ENCODE measurements around the gene RNF7.
"Not testable (repeated sequence)": the region's sequence is repeated elsewhere in the genome, so short reads cannot be mapped to it uniquely, and the experiment has no call there.

The RNF7 gene

DNA sequence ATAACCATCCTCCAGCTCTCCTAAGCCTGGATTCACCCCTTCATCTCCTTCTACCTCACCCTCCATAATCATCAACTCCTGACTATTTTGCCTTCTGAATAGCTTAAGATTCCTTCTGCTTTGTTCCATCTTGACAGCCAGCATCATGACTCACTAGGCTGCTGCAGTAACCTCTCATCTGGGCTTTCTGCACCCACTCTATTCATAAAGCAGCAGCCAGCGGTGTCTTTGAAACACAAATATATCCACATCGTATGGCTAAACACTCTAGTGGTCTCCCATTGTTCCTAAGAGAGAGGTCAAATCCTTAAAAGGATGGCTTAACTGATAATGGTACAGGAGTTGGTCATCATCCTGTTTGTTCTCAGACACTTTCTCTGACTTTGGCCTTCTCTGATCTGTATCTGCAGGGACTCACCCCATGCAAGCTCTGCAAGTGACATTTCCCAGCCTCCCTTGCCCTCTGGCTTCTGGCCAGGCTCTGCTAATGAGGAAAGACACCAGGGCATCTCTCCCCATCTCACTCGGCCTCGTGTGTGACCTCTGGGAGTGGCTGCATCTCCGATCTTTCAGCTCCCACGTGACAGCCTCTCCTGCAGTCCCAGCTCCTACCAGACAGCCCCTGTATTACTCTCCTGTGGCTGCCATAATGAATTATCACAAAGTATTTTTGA, 31.3 kb downstream of the RNF7 start:
- Histone ChIP-seq H3K27ac (ENCODE audit: low read depth, low read length) (no peak overlapping the region), H3K9ac (ENCODE audit: low read length) (no peak overlapping the region), H3K27me3 (ENCODE audit: control insufficient read depth, insufficient read depth, low read length) (no peaks in the 10 kb centered on the region), H3K4me1 (ENCODE audit: control insufficient read depth, insufficient read depth, low read length) (no peaks in the 10 kb centered on the region), H3K36me3 (ENCODE audit: control insufficient read depth, insufficient read depth, low read length) (no peaks in the 10 kb centered on the region), H3K4me3 (ENCODE audit: low read length) (no peak overlapping the region)

DNA sequence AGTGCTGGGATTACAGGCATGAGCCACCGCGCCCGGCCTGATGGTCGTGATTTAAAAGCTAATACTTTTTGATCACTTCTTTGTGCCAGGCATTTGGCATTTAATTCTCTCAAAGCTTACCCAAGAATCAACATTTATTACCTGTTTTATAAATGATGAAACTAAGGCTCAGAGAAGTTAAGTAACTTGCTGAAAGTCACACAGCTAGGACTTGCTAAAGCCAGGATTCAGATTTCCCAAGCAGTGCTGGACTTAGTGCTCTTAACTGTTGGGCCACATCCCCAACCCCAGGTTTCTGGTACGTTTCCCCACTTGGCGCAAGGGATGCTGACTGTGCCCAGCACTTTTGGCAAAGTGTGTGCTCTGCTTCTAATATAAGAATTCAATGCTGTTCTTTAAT, 35.6 kb downstream of the RNF7 start:
- no peaks in the 10 kb centered on the region for H3K36me3 ChIP-seq (ENCODE audit: control insufficient read depth, insufficient read depth, low read length)
- H3K4me1 ChIP-seq (ENCODE audit: control insufficient read depth, insufficient read depth, low read length), result no peaks in the 10 kb centered on the region
- H3K27ac ChIP-seq (ENCODE audit: low read depth, low read length), result no peak overlapping the region
- no peaks in the 10 kb centered on the region for H3K27me3 ChIP-seq (ENCODE audit: control insufficient read depth, insufficient read depth, low read length)
- no peak overlapping the region for H3K9ac ChIP-seq (ENCODE audit: low read length)
- no peak overlapping the region for H3K4me3 ChIP-seq (ENCODE audit: low read length)

DNA sequence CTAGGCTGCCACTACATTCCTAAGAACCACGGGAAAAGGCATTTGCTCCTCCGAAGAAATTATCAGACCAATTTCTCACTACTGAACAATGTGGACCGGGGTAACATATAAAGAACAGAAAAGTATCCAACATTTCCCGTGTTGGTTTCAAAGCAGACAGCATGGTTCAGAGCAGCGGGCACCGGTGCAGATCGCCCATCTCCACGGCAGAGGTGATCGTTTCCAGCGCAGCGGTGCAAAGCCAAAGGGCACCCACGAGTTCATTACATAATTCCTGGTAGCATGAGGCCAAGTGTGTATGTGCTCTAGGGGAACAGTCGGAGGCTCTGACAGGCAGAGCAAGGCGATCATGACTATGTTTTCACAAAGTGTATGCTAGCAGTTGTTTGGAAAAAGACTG, 38.3 kb downstream of the RNF7 start:
- Histone ChIP-seq H3K4me3 (ENCODE audit: low read length) (no peak overlapping the region), H3K36me3 (ENCODE audit: control insufficient read depth, insufficient read depth, low read length) (no peaks in the 10 kb centered on the region), H3K4me1 (ENCODE audit: control insufficient read depth, insufficient read depth, low read length) (no peaks in the 10 kb centered on the region), H3K27ac (ENCODE audit: low read depth, low read length) (no peak overlapping the region), H3K9ac (ENCODE audit: low read length) (no peak overlapping the region), H3K27me3 (ENCODE audit: control insufficient read depth, insufficient read depth, low read length) (no peaks in the 10 kb centered on the region)

DNA sequence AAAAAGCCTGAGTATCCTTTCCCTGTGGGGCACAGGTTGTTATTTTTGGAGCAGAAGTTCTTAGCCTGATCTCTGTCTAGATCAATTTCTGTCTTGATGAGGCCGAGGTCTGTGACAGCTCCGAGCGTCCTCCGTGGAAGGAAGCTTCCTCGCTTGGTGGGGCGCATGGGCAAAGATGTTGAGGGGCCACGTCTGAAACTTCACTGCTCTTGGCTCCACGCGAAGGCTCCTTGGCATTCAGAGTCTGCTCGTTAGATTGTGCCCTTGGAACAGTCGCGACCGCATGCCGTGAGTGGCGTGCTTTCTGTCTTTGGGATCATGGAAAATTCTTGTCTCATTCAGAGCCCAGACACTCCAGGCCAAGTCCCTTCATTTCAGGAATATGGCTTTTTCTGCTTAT, 38.8 kb downstream of the RNF7 start:
- Histone ChIP-seq H3K4me1 (ENCODE audit: control insufficient read depth, insufficient read depth, low read length) (no peaks in the 10 kb centered on the region), H3K27ac (ENCODE audit: low read depth, low read length) (no peak overlapping the region), H3K27me3 (ENCODE audit: control insufficient read depth, insufficient read depth, low read length) (no peaks in the 10 kb centered on the region), H3K36me3 (ENCODE audit: control insufficient read depth, insufficient read depth, low read length) (no peaks in the 10 kb centered on the region), H3K4me3 (ENCODE audit: low read length) (no peak overlapping the region), H3K9ac (ENCODE audit: low read length) (no peak overlapping the region)

DNA sequence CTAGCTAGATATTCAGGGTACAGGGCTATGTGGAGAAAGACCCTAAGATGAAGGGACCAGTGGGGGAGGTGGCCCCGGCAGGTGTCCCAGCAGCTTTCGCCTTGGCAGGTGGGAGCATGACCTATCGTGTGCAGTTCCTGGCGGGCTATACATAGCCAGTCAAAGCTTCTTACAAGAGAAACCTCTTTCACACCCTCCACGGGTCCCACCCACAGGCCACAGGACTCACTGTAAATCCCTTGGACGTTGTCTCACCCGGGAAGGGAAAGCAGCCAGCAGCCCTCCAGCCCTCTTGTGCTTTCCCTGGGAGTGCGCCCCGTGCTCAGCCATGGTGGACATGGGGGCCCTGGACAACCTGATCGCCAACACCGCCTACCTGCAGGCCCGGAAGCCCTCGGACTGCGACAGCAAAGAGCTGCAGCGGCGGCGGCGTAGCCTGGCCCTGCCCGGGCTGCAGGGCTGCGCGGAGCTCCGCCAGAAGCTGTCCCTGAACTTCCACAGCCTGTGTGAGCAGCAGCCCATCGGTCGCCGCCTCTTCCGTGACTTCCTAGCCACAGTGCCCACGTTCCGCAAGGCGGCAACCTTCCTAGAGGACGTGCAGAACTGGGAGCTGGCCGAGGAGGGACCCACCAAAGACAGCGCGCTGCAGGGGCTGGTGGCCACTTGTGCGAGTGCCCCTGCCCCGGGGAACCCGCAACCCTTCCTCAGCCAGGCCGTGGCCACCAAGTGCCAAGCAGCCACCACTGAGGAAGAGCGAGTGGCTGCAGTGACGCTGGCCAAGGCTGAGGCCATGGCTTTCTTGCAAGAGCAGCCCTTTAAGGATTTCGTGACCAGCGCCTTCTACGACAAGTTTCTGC, 40.1 kb downstream of the RNF7 start:
- Histone ChIP-seq H3K4me1 (ENCODE audit: control insufficient read depth, insufficient read depth, low read length) (no peaks in the 10 kb centered on the region), H3K27ac (ENCODE audit: low read depth, low read length) (no peak overlapping the region), H3K9ac (ENCODE audit: low read length) (no peak overlapping the region), H3K36me3 (ENCODE audit: control insufficient read depth, insufficient read depth, low read length) (no peaks in the 10 kb centered on the region), H3K4me3 (ENCODE audit: low read length) (no peak overlapping the region), H3K27me3 (ENCODE audit: control insufficient read depth, insufficient read depth, low read length) (no peaks in the 10 kb centered on the region)

GRCh38 chr3:141779667-141780066, 41.6 kb downstream of the RNF7 start:
- H3K4me1 ChIP-seq (ENCODE audit: control insufficient read depth, insufficient read depth, low read length), result no peaks in the 10 kb centered on the region
- H3K27me3 ChIP-seq (ENCODE audit: control insufficient read depth, insufficient read depth, low read length), result no peaks in the 10 kb centered on the region
- no peak overlapping the region for H3K9ac ChIP-seq (ENCODE audit: low read length)
- H3K27ac ChIP-seq (ENCODE audit: low read depth, low read length), result no peak overlapping the region
- H3K4me3 ChIP-seq (ENCODE audit: low read length), result no peak overlapping the region
- H3K36me3 ChIP-seq (ENCODE audit: control insufficient read depth, insufficient read depth, low read length), result no peaks in the 10 kb centered on the region

- Histone ChIP-seq H3K4me3 (ENCODE audit: low read length) (no peak overlapping the region), H3K27ac (ENCODE audit: low read depth, low read length) (no peak overlapping the region), H3K9ac (ENCODE audit: low read length) (no peak overlapping the region), H3K4me1 (ENCODE audit: control insufficient read depth, insufficient read depth, low read length) (no peaks in the 10 kb centered on the region), H3K36me3 (ENCODE audit: control insufficient read depth, insufficient read depth, low read length) (no peaks in the 10 kb centered on the region), H3K27me3 (ENCODE audit: control insufficient read depth, insufficient read depth, low read length) (no peaks in the 10 kb centered on the region)
Measured at GRCh38 chr3:141782386-141782932, 44.4 kb downstream of the RNF7 start.

DNA sequence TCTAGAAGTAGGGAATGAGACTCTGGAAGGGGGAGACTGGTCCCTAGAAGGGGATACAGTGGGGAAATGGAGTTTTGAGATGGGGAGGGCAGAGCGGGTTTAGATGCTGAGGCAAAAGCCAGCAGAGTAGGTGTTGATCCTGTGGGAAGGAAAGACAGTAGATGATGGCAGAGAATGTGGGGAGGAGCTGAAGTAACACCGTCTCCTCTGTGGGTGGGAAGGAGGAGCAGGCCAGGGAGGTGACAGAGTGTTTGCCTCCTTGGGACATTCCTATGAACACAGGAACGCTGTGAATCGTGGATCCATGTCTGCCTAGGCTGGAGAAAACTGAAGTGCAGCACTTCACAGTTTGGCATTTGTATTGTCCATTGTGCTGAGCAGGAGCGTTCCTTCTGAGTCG, 45.5 kb downstream of the RNF7 start:
- no peaks in the 10 kb centered on the region for H3K4me1 ChIP-seq (ENCODE audit: control insufficient read depth, insufficient read depth, low read length)
- H3K27ac ChIP-seq (ENCODE audit: low read depth, low read length), result no peak overlapping the region
- no peak overlapping the region for H3K4me3 ChIP-seq (ENCODE audit: low read length)
- no peaks in the 10 kb centered on the region for H3K36me3 ChIP-seq (ENCODE audit: control insufficient read depth, insufficient read depth, low read length)
- no peak overlapping the region for H3K9ac ChIP-seq (ENCODE audit: low read length)
- H3K27me3 ChIP-seq (ENCODE audit: control insufficient read depth, insufficient read depth, low read length), result no peaks in the 10 kb centered on the region

DNA sequence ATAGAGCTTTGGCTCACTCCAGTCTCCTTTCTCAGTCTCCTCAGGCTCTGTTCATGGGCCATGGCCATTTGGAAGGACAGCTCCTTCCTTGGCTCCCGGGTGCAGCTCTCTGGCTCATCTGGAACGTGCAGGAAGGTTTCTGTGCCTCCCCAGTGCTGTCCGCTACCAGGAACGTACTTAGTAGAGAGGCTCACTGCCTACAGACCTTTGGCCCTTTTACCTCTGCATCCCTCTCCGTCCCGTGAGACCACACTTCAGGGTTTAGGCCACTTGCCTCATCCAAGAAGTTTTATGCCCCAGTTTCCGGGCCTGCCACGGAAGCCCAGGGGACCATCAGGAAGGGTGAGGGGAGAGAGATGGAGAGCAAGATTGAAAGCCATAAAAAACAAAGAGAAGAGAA, 46.0 kb downstream of the RNF7 start:
- Histone ChIP-seq H3K36me3 (ENCODE audit: control insufficient read depth, insufficient read depth, low read length) (no peaks in the 10 kb centered on the region), H3K27me3 (ENCODE audit: control insufficient read depth, insufficient read depth, low read length) (no peaks in the 10 kb centered on the region), H3K9ac (ENCODE audit: low read length) (no peak overlapping the region), H3K4me3 (ENCODE audit: low read length) (no peak overlapping the region), H3K4me1 (ENCODE audit: control insufficient read depth, insufficient read depth, low read length) (no peaks in the 10 kb centered on the region), H3K27ac (ENCODE audit: low read depth, low read length) (no peak overlapping the region)

GRCh38 chr3:141784531-141784930, 46.4 kb downstream of the RNF7 start:
- H3K27me3 ChIP-seq (ENCODE audit: control insufficient read depth, insufficient read depth, low read length), result no peaks in the 10 kb centered on the region
- H3K4me1 ChIP-seq (ENCODE audit: control insufficient read depth, insufficient read depth, low read length), result no peaks in the 10 kb centered on the region
- no peaks in the 10 kb centered on the region for H3K36me3 ChIP-seq (ENCODE audit: control insufficient read depth, insufficient read depth, low read length)
- H3K9ac ChIP-seq (ENCODE audit: low read length), result no peak overlapping the region
- H3K4me3 ChIP-seq (ENCODE audit: low read length), result no peak overlapping the region
- no peak overlapping the region for H3K27ac ChIP-seq (ENCODE audit: low read depth, low read length)

GRCh38 chr3:141788149-141788548, 50.1 kb downstream of the RNF7 start:
- Histone ChIP-seq H3K4me3 (ENCODE audit: low read length) (no peak overlapping the region), H3K27me3 (ENCODE audit: control insufficient read depth, insufficient read depth, low read length) (no peaks in the 10 kb centered on the region), H3K9ac (ENCODE audit: low read length) (no peak overlapping the region), H3K36me3 (ENCODE audit: control insufficient read depth, insufficient read depth, low read length) (no peaks in the 10 kb centered on the region), H3K4me1 (ENCODE audit: control insufficient read depth, insufficient read depth, low read length) (no peaks in the 10 kb centered on the region), H3K27ac (ENCODE audit: low read depth, low read length) (no peak overlapping the region)

GRCh38 chr3:141788750-141789149, 50.7 kb downstream of the RNF7 start:
- H3K9ac ChIP-seq (ENCODE audit: low read length); H3K36me3 ChIP-seq (ENCODE audit: control insufficient read depth, insufficient read depth, low read length); H3K4me3 ChIP-seq (ENCODE audit: low read length); H3K27ac ChIP-seq (ENCODE audit: low read depth, low read length); H3K4me1 ChIP-seq (ENCODE audit: control insufficient read depth, insufficient read depth, low read length); H3K27me3 ChIP-seq (ENCODE audit: control insufficient read depth, insufficient read depth, low read length): not testable (repeated sequence)

- Histone ChIP-seq H3K4me3 (ENCODE audit: low read length) (no peak overlapping the region), H3K27me3 (ENCODE audit: control insufficient read depth, insufficient read depth, low read length) (no peaks in the 10 kb centered on the region), H3K36me3 (ENCODE audit: control insufficient read depth, insufficient read depth, low read length) (no peaks in the 10 kb centered on the region), H3K27ac (ENCODE audit: low read depth, low read length) (no peak overlapping the region), H3K9ac (ENCODE audit: low read length) (no peak overlapping the region), H3K4me1 (ENCODE audit: control insufficient read depth, insufficient read depth, low read length) (no peaks in the 10 kb centered on the region)
Measured at GRCh38 chr3:141789281-141789680, 51.2 kb downstream of the RNF7 start.
